Colonic mucosa (tissue), 4 donors: Measurements from ENCODE around the gene NF2. TPM values are rescaled to one million over a fixed set of nuclear protein-coding genes. Genes with fewer than 3 reads are reported as not detected.

Experiments used
- DNase-seq: peaks from one replicate; pipeline ENCODE4 v3.0.0-alpha.2; 2020
- H3K27ac ChIP-seq: fragments of 200-600 bp; one replicate; pipeline ENCODE4 v1.8.0; 2021
- H3K27me3 ChIP-seq: fragments of 200-600 bp; one replicate; pipeline ENCODE4 v1.8.0; 2021
- H3K36me3 ChIP-seq: fragments of 200-600 bp; one replicate; pipeline ENCODE4 v1.8.0; 2021
- H3K4me1 ChIP-seq: fragments of 200-600 bp; one replicate; pipeline ENCODE4 v1.8.0; 2021; ENCODE audit warnings: mild to moderate bottlenecking
- H3K4me3 ChIP-seq: fragments of 200-600 bp; one replicate; pipeline ENCODE4 v1.8.0; 2021
- H3K9ac ChIP-seq, 2 donors: one replicate each; pipeline ENCODE4 v1.7.0; 2013; ENCODE audit warnings: control low read depth in 2 of 2, low read depth in 2 of 2, low read length in 2 of 2
- H3K9me3 ChIP-seq: fragments of 200-600 bp; one replicate; pipeline ENCODE4 v1.8.0; 2021
- CTCF ChIP-seq: fragments of 200-600 bp; IDR thresholded peaks from one replicate; pipeline ENCODE4 v1.8.0; 2022; ENCODE audit warnings: antibody characterized with exemption, mild to moderate bottlenecking
- intact Hi-C: fragments of 100-400 bp; cut with DNase I; formaldehyde crosslinking; loops from one replicate; pipeline ENCODE4 v1.14.1; 2022
- total RNA-seq, 2 donors: library from RNA; stranded (reverse); fragmentation: NEBNext Ultra II Directional in 1 of 2; extraction: Animal tissue kit (Norgen Biotek cat#: 25700) in 1 of 2; gene quantifications; one replicate each; pipeline ENCODE4 v1.2.1, GENCODE V29; 2021
- donor health status: healthy.
- donor health status: DM: no; HTN: no; CAD: no.
- donor health status: DM: no; HTN: no; CAD: no.

The NF2 gene
- total RNA-seq, 2 donors from 2014 or later, result 33.5 to 51.0 TPM

- Histone ChIP-seq H3K27me3 (no peaks in the 10 kb centered on the region), H3K27ac (no peak overlapping the region), H3K9ac (no peak overlapping the region), H3K9me3 (no peaks in the 10 kb centered on the region), H3K36me3 (no peaks in the 10 kb centered on the region), H3K4me3 (no peak overlapping the region), H3K4me1 (peaks cover 7% of the 10 kb centered on the region)
- TF ChIP-seq CTCF, result no peak
- DNase-seq, result no peak
- intact Hi-C loops, result no loop called here
These were observed 134.1 kb downstream of the NF2 start for GRCh38 chr22:29737251-29738117.

- Histone ChIP-seq H3K4me1 (peaks cover 5% of the 10 kb centered on the region), H3K9me3 (no peaks in the 10 kb centered on the region), H3K9ac (no peak overlapping the region), H3K27me3 (no peaks in the 10 kb centered on the region), H3K4me3 (no peak overlapping the region), H3K27ac (no peak overlapping the region), H3K36me3 (no peaks in the 10 kb centered on the region)
- no peak for DNase-seq
- no peak for TF ChIP-seq CTCF
- intact Hi-C loops, result no loop called here
These were observed 134.8 kb downstream of the NF2 start for GRCh38 chr22:29738118-29738815.

- intact Hi-C loops, result no loop called here
- TF ChIP-seq CTCF, result no peak
- Histone ChIP-seq H3K27ac (no peak overlapping the region), H3K9ac (no peak overlapping the region), H3K9me3 (no peaks in the 10 kb centered on the region), H3K27me3 (no peaks in the 10 kb centered on the region), H3K4me1 (no peaks in the 10 kb centered on the region), H3K36me3 (no peaks in the 10 kb centered on the region), H3K4me3 (no peak overlapping the region)
- no peak for DNase-seq
These were observed 136.0 kb downstream of the NF2 start for GRCh38 chr22:29739346-29739875.

GRCh38 chr22:29740216-29740615, 136.8 kb downstream of the NF2 start:
- Histone ChIP-seq H3K9ac (no peak overlapping the region), H3K27me3 (no peaks in the 10 kb centered on the region), H3K4me1 (no peaks in the 10 kb centered on the region), H3K4me3 (no peak overlapping the region), H3K9me3 (no peaks in the 10 kb centered on the region), H3K36me3 (no peaks in the 10 kb centered on the region), H3K27ac (no peak overlapping the region)
- no peak for TF ChIP-seq CTCF
- no peak for DNase-seq
- intact Hi-C loops, result no loop called here

GRCh38 chr22:29741926-29742325, 138.5 kb downstream of the NF2 start:
- Histone ChIP-seq H3K4me3 (no peak overlapping the region), H3K9ac (no peak overlapping the region), H3K36me3 (no peaks in the 10 kb centered on the region), H3K9me3 (no peaks in the 10 kb centered on the region), H3K27ac (no peak overlapping the region), H3K27me3 (no peaks in the 10 kb centered on the region), H3K4me1 (no peaks in the 10 kb centered on the region)
- TF ChIP-seq CTCF, result no peak
- intact Hi-C loops, result no loop called here
- DNase-seq, result no peak
